GM12864 (cell line): ENCODE measurements around the gene STX12.

Experiments used
- DNase-seq: peaks from one replicate; pipeline ENCODE4 v3.0.0-alpha.2; 2011; ENCODE audit warnings: low read depth
- H3K4me3 ChIP-seq: 2 replicates; pipeline ENCODE4 v1.5.1; 2011; ENCODE audit warnings: mild to moderate bottlenecking, low read depth, low read length, control low read depth
- CTCF ChIP-seq: IDR thresholded peaks from 2 replicates; pipeline ENCODE4 v1.5.1; 2011; ENCODE audit warnings: low read depth, mild to moderate bottlenecking, moderate library complexity, low read length, control low read depth, inconsistent platforms; ENCODE audit errors: missing control alignments

Gene STX12

DNA sequence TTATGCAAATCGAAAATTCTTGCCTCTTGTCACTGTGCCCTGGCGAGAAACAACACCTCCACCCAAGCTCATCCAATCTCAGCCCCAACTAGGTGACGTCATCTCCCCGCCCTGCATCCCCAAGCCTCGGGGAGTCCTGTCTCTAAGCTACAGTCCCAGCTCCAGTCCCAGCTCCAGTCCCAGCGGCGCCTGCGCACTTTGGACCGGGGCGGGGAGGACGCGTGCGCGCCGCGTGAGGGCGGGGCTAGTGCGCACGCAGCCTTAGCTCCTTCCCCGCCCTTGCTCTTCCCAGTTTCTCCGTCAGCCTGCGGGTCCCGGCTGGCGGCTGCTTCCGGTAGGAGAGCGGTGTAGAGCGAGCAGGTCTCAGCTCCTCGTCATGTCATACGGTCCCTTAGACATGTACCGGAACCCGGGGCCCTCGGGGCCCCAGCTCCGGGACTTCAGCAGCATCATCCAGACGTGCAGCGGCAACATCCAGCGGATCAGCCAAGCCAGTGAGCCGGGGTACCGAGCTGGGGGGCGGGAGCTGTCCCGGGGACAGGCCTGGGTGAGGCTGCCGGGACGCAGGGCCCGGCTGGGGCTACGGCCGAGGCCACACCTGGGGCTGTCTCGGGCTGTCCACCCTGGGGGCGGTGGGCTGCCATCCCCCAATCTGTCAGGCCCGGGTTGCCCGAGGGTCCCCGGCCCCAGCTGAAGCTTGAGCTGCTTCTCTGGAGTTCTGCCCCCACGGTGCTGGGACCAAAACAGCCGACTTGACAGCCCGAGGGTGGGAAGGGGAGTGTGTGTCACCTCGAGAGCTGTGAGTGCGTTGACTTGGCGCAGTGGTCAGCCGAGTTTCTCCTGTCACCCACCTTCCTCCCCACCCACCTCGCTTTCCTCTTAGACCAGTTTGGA, at the start of gene STX12:
TSS of gene STX12 (plus strand) at position 288 of the 894 bp plus-strand sequence. CDS start at position 377, 89 bp downstream.
- no peak for TF ChIP-seq CTCF
- peak within 1 kb of the TSS; percentile 82 for H3K4me3 ChIP-seq
- DNase-seq: peak; percentile 100

- peak overlapping the region; percentile 44 for H3K4me3 ChIP-seq
- DNase-seq: no peak
Measured at GRCh38 chr1:27724961-27725373, 48.1 kb upstream of the STX12 start.

GRCh38 chr1:27725374-27726172, 47.4 kb upstream of the STX12 start, which contains the start of gene FAM76A:
Gene FAM76A, plus strand, starts transcription at chr1:27725961. Its CDS starts 120 bp downstream, at chr1:27726081.
- H3K4me3 ChIP-seq: peak within 1 kb of the TSS; percentile 76
- TF ChIP-seq CTCF: peak; percentile 30
- DNase-seq: peak; percentile 95

More at GRCh38 chr1:27724961-27725373, 48.1 kb upstream of the STX12 start:
- no peak for TF ChIP-seq CTCF

DNA sequence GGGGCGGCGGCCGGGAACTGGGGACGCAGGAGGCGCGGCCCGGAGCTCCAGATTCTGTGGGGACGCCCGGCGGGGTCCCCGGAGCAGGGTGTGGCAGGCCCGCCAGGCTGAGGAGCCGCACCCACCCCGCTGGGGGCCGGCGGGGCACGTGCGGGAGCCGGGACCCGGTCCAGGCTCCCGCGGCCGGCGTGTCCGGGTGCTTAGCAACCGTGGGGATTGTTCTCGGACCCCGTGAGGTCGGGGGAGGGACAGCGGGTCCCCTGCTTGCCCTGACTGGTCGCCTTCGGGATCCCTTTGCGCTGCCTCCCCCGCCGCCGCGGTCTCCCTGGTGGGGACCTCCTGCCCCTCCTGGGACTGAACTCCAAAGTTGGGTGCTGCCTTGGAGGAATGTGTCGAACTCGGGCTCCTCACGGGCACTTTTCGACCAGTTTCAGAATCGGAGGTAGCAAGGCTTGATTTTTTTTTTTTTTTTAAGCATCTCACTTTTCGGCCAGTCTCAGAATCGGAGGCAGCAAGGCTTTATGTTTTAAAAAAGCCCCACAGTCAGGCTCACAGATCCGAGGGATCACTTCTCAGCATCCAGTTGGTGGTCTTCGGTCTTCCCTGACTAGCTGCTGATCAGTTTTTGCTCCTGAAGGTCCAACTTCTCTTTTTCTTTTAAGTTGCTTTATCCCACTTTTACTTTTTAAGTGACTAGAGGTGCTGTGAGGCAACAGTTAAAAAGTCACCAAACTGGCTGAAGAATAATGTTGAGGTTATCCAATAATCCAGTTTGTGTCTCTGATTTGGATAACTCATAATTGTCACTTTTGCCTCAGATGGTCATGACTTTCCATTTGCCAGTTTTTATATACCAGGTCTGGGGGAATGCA, 46.6 kb upstream of the STX12 start:
- peak overlapping the region; percentile 76 for H3K4me3 ChIP-seq
- peak; percentile 4 for DNase-seq
- TF ChIP-seq CTCF: no peak

- TF ChIP-seq CTCF: no peak
- DNase-seq: no peak
- peak overlapping the region; percentile 76; the same call in 1 of the 2 replicates for H3K4me3 ChIP-seq
Measured at GRCh38 chr1:27727126-27727525, 45.9 kb upstream of the STX12 start.

GRCh38 chr1:27736252-27736651, 36.8 kb upstream of the STX12 start:
- H3K4me3 ChIP-seq: no peak overlapping the region
- no peak for TF ChIP-seq CTCF
- no peak for DNase-seq
